K562 (cell line): ENCODE results near the gene KLHL12. TPM values are rescaled to one million over a fixed set of nuclear protein-coding genes. Genes with fewer than 3 reads are reported as not detected.

Source experiments
- ARNT ChIP-seq, 2 experiments: fragments of 450-650 bp; IDR thresholded peaks; 2 replicates each; pipeline ENCODE4 v1.6.1; 2016; ENCODE audit warnings: mild to moderate bottlenecking in 1 of 2
- EGR1 ChIP-seq: fragments of 450-650 bp; conservative IDR thresholded peaks from 2 replicates; pipeline ENCODE4 v1.6.1; 2017; ENCODE audit warnings: mild to moderate bottlenecking
- STAG1 ChIP-seq: sonication (generic); formaldehyde crosslinking; IDR thresholded peaks from 2 replicates; pipeline ENCODE4 v1.5.0; 2020; ENCODE audit warnings: missing genetic modification reagents, borderline replicate concordance
- TRIM28 ChIP-seq: fragments of 450-650 bp; IDR thresholded peaks from 2 replicates; pipeline ENCODE4 v1.6.1; 2017
- ZNF224 ChIP-seq: sonication (generic); formaldehyde crosslinking; IDR thresholded peaks from 2 replicates; pipeline ENCODE4 v1.8.0; 2022; ENCODE audit warnings: mild to moderate bottlenecking, missing genetic modification reagents
- ZNF354B ChIP-seq: fragments of 250-450 bp; sonication (Bioruptor Pico); IDR thresholded peaks from 2 replicates; pipeline ENCODE4 v1.4.0; 2020
- ZNF561 ChIP-seq: fragments of 450-650 bp; formaldehyde crosslinking; conservative IDR thresholded peaks from 2 replicates; pipeline ENCODE4 v1.4.0; 2020; ENCODE audit warnings: mild to moderate bottlenecking, moderate library complexity
- ZNF785 ChIP-seq: fragments of 250-450 bp; sonication (Bioruptor Pico); IDR thresholded peaks from 2 replicates; pipeline ENCODE4 v1.4.0; 2020; ENCODE audit warnings: mild to moderate bottlenecking
- polyA plus RNA-seq, 8 experiments: library from polyadenylated mRNA; depleted of rRNA in 4 of 8; stranded (reverse) in 5 of 8; unstranded in 3 of 8; fragments of >200 nt; fragmentation: Nextera tagmentation in 2 of 8; fragmentation: Illumina TruSeq in 1 of 8; extraction: Ambion mirVana in 2 of 8; extraction: Trizol in 1 of 8; gene quantifications; 2 replicates each; pipeline versions ENCODE4 v1.2.1 to v1.2.3, GENCODE V29; 2011 to 2014; ENCODE audit warnings: inconsistent platforms in 1 of 8, missing spikeins in 1 of 8
- total RNA-seq, 7 experiments: library from RNA; depleted of rRNA in 6 of 7; stranded (reverse); fragments of >200 nt in 6 of 7; fragmentation: Illumina TruSeq in 2 of 7; extraction: Trizol in 2 of 7; gene quantifications; 2 replicates each; pipeline versions ENCODE4 v1.2.1 to v1.2.3, GENCODE V29; 2011 to 2021; ENCODE audit warnings: low replicate concordance in 1 of 7
- TF ChIP-seq, protein P1 (sequence below), 2 experiments: fragments of 450-650 bp; IDR thresholded peaks; 2 replicates each; pipeline ENCODE4 v1.6.1; 2018; ENCODE audit warnings: mild to moderate bottlenecking in 2 of 2, low read depth in 1 of 2; ENCODE audit not compliant: partially characterized antibody in 2 of 2
- TF ChIP-seq, protein P2 (sequence below): sonication (generic); formaldehyde crosslinking; IDR thresholded peaks from 2 replicates; pipeline ENCODE4 v1.8.1; 2022; ENCODE audit warnings: missing genetic modification reagents
- TF ChIP-seq, protein P3 (sequence below): fragments of 450-650 bp; IDR thresholded peaks from 2 replicates; pipeline ENCODE4 v1.6.1; 2016; ENCODE audit warnings: mild to moderate bottlenecking
- TF ChIP-seq, protein P4 (sequence below), 2 experiments: fragments of 450-650 bp; IDR thresholded peaks; 2 replicates each; pipeline ENCODE4 v1.6.1; 2016
- TF ChIP-seq, protein P5 (sequence below), 2 experiments: fragments of 450-650 bp in 1 of 2; sonication (generic) in 1 of 2; formaldehyde crosslinking; conservative IDR thresholded peaks; 2 replicates each; pipeline versions ENCODE4 v1.4.0 to v1.8.1; 2020 to 2022; ENCODE audit warnings: mild to moderate bottlenecking in 1 of 2, missing genetic modification reagents in 1 of 2
- TF ChIP-seq, protein P6 (sequence below): sonication (generic); IDR thresholded peaks from 2 replicates; pipeline ENCODE4 v1.6.1; 2016

The KLHL12 gene
- total and polyA plus RNA-seq, 9 of the 15 experiments (the other 6 are each of a cell fraction or from before 2014, with no cell fraction given), result 23.1 to 85.1 (median 35.0) TPM

DNA sequence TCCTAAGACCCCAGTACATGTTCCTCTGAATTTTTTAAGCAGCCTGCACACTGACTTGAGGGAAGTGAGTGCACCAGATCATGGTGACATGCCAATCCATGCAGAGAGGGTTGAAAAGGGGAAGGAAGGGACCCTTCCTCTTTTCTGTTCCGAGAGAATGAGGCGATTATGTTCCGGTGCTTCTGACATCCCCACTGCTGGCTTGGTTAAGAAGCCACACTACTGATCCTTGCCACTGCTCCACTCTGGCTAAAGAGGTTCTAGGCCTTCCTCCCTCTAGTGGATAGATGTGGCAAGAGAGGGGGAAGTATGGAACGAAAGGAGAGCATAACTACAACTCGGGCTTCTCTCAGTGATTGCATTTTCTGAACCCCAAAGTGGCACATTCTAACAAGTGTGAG lies 41.9 kb upstream of the KLHL12 start (continued):
- TF ChIP-seq, protein P1, sequence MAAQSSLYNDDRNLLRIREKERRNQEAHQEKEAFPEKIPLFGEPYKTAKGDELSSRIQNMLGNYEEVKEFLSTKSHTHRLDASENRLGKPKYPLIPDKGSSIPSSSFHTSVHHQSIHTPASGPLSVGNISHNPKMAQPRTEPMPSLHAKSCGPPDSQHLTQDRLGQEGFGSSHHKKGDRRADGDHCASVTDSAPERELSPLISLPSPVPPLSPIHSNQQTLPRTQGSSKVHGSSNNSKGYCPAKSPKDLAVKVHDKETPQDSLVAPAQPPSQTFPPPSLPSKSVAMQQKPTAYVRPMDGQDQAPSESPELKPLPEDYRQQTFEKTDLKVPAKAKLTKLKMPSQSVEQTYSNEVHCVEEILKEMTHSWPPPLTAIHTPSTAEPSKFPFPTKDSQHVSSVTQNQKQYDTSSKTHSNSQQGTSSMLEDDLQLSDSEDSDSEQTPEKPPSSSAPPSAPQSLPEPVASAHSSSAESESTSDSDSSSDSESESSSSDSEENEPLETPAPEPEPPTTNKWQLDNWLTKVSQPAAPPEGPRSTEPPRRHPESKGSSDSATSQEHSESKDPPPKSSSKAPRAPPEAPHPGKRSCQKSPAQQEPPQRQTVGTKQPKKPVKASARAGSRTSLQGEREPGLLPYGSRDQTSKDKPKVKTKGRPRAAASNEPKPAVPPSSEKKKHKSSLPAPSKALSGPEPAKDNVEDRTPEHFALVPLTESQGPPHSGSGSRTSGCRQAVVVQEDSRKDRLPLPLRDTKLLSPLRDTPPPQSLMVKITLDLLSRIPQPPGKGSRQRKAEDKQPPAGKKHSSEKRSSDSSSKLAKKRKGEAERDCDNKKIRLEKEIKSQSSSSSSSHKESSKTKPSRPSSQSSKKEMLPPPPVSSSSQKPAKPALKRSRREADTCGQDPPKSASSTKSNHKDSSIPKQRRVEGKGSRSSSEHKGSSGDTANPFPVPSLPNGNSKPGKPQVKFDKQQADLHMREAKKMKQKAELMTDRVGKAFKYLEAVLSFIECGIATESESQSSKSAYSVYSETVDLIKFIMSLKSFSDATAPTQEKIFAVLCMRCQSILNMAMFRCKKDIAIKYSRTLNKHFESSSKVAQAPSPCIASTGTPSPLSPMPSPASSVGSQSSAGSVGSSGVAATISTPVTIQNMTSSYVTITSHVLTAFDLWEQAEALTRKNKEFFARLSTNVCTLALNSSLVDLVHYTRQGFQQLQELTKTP (IDR thresholded peaks at IDR 0.05; ENCODE audit: low read depth in 1 of 2, partially characterized antibody in 2 of 2), result peak in 1 of 2 experiments; percentile 28
- TF ChIP-seq ZNF224 (no peak), TRIM28 (no peak), ZNF785 (CRISPR knock-in tag) (no peak), ZNF354B (CRISPR knock-in tag) (no peak), STAG1 (CRISPR knock-in tag) (no peak), EGR1 (no peak), ZNF561 (CRISPR knock-in tag) (no peak), ARNT (IDR thresholded peaks at IDR 0.05) (peak in 1 of 2 experiments; percentile 66; a peak in 1 of 4 replicates)
- TF ChIP-seq, protein P2, sequence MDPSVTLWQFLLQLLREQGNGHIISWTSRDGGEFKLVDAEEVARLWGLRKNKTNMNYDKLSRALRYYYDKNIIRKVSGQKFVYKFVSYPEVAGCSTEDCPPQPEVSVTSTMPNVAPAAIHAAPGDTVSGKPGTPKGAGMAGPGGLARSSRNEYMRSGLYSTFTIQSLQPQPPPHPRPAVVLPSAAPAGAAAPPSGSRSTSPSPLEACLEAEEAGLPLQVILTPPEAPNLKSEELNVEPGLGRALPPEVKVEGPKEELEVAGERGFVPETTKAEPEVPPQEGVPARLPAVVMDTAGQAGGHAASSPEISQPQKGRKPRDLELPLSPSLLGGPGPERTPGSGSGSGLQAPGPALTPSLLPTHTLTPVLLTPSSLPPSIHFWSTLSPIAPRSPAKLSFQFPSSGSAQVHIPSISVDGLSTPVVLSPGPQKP, result no peak
- TF ChIP-seq, protein P3, sequence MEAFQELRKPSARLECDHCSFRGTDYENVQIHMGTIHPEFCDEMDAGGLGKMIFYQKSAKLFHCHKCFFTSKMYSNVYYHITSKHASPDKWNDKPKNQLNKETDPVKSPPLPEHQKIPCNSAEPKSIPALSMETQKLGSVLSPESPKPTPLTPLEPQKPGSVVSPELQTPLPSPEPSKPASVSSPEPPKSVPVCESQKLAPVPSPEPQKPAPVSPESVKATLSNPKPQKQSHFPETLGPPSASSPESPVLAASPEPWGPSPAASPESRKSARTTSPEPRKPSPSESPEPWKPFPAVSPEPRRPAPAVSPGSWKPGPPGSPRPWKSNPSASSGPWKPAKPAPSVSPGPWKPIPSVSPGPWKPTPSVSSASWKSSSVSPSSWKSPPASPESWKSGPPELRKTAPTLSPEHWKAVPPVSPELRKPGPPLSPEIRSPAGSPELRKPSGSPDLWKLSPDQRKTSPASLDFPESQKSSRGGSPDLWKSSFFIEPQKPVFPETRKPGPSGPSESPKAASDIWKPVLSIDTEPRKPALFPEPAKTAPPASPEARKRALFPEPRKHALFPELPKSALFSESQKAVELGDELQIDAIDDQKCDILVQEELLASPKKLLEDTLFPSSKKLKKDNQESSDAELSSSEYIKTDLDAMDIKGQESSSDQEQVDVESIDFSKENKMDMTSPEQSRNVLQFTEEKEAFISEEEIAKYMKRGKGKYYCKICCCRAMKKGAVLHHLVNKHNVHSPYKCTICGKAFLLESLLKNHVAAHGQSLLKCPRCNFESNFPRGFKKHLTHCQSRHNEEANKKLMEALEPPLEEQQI, result no peak
- TF ChIP-seq, protein P4, sequence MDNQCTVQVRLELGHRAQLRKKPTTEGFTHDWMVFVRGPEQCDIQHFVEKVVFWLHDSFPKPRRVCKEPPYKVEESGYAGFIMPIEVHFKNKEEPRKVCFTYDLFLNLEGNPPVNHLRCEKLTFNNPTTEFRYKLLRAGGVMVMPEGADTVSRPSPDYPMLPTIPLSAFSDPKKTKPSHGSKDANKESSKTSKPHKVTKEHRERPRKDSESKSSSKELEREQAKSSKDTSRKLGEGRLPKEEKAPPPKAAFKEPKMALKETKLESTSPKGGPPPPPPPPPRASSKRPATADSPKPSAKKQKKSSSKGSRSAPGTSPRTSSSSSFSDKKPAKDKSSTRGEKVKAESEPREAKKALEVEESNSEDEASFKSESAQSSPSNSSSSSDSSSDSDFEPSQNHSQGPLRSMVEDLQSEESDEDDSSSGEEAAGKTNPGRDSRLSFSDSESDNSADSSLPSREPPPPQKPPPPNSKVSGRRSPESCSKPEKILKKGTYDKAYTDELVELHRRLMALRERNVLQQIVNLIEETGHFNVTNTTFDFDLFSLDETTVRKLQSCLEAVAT (IDR thresholded peaks at IDR 0.05), result no peak
- TF ChIP-seq, protein P5, sequence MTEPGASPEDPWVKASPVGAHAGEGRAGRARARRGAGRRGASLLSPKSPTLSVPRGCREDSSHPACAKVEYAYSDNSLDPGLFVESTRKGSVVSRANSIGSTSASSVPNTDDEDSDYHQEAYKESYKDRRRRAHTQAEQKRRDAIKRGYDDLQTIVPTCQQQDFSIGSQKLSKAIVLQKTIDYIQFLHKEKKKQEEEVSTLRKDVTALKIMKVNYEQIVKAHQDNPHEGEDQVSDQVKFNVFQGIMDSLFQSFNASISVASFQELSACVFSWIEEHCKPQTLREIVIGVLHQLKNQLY (CRISPR knock-in tag; conservative IDR thresholded peaks at IDR 0.05), result 0 out of 4 replicates have a peak, but pooled peaks of 1 of the 2 experiments have one; percentile 34
- TF ChIP-seq, protein P6, sequence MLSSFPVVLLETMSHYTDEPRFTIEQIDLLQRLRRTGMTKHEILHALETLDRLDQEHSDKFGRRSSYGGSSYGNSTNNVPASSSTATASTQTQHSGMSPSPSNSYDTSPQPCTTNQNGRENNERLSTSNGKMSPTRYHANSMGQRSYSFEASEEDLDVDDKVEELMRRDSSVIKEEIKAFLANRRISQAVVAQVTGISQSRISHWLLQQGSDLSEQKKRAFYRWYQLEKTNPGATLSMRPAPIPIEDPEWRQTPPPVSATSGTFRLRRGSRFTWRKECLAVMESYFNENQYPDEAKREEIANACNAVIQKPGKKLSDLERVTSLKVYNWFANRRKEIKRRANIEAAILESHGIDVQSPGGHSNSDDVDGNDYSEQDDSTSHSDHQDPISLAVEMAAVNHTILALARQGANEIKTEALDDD, result peak; percentile 77
